Activated CD4-positive, CD25-positive, alpha-beta regulatory T cell (primary cell): ENCODE data around the gene LRRTM4.
"Not testable (repeated sequence)": the region's sequence is repeated elsewhere in the genome, so short reads cannot be mapped to it uniquely, and the experiment has no call there.

Experiments used
- DNase-seq, 4 experiments: peaks; one replicate each; lab custom pipeline; 2025; lab: John Stamatoyannopoulos, UW

The LRRTM4 gene

DNA sequence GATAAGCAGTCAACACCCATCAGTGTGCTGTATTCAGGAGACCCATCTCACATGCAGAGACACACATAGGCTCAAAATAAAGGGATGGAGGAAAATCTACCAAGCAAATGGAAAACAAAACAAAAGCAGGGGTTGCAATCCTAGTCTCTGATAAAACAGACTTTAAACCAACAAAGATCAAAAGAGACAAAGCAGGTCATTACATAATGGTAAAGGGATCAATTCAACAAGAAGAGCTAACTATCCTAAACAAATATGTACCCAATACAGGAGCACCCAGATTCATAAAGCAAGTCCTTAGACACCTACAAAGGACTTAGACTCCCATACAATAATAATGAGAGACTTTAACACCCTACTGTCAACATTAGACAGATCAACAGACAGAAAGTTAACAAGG is 358.2 kb downstream of the LRRTM4 start:
- not testable (repeated sequence) for DNase-seq

DNA sequence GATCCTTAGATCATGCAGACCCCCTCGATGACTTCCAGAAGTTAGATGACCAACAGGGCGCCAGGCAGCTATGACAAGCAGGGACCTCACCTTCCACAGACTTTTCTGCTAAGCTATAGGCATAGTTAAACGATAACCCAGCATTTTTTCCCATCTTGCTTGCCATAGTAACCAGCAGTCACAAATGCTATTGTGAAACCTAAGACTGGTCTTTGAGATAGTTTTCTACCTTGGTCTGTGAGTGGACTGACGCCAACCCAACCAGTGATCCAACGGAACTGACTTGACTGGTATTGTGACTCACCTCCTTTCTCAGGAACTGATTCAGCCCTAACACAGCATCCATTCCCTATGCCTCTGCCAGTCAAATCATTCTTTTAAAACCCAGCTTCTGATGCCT is 361.2 kb downstream of the LRRTM4 start:
- DNase-seq: no peak

DNA sequence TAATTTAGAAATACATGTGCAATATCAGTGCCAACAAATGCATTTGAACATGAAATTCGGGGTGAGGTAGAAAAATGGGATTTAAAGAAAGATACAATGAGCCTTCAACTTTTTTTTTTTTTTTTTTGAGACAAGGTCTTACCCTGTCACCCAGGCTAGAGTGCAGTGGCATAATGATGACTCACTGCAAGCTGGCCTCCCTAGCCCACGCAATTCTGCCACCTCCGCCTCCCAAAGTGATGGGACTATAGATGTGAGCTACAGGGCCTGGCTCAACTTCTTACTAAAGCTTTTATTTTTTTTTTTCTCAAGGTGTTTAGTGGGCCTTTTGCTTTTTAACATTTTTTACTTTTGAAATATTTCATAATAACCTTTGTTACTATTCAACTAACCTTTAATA is 365.6 kb downstream of the LRRTM4 start:
- no peak for DNase-seq

DNA sequence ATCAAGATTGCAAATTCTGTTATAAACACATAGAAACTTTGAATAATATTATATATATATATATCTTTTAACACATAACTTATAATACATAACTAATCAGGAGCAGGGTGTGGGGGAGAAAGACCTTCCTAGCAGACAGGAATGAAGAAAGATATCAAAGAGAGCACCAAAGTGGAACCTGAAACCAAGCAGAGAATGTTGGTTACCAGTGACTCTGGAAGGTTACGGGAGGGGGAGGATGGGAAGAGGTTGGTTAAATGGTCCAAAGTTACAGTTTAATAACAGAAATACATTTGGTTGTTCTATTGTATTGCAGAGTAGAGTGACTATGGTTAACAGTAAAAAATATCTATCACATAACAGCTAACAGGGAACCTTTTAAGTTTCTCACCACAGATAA is 366.7 kb downstream of the LRRTM4 start:
- DNase-seq: no peak

DNA sequence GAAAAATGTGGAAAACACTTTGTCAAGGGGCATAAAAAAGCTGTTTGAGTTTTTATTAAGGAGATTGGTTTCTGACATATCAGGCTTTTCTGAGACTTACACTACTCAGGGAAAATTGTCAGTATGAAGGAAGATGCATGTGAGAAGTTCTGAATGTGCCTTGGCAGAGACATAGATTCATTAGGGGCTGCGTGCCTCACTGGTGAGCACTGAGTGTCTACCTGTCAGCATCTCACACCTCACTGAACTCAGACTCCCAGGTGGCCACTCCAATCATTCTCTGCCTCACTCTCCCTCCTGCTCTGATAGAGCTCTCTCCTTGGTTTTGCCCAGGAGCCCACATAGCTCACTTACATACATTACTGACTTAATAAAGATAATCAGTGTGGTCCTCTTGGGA is 372.6 kb downstream of the LRRTM4 start:
- DNase-seq: no peak

DNA sequence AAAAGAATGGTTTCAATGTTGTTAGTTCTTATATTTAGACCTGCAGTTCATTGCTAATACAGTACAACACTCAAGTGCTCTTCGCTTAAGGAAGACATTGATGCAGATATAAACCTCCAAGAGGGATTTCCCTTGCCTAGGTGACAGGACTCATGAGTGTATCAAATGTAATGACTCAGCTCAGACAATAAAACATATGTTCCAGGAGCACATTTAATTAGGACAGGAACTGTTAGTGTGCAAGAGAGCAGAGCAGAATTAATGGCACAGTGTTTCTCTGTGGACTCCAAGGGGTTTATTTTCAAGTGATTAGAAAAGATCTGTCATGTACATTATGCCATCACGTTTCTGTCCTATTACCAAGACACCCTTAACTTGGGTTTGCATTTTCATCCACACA is 375.0 kb downstream of the LRRTM4 start:
- no peak for DNase-seq

DNA sequence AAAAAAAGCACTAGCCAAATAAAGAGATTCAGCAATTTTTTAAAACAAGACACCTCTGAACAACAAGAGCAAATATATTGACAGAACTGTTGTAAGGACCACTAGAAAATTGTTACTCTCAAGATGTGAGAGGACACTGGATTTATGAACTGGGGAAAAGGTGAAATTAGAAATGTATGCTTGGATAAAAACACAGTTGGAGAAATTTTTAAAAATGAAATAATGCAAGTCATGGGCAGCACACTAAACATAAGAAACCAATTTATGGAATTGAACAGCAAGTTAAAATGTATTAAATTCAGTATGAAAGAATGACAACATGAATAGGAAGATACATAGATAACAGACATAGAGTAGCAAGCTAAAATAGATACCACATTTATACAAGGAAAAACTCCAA is 377.4 kb downstream of the LRRTM4 start:
- DNase-seq: no peak

DNA sequence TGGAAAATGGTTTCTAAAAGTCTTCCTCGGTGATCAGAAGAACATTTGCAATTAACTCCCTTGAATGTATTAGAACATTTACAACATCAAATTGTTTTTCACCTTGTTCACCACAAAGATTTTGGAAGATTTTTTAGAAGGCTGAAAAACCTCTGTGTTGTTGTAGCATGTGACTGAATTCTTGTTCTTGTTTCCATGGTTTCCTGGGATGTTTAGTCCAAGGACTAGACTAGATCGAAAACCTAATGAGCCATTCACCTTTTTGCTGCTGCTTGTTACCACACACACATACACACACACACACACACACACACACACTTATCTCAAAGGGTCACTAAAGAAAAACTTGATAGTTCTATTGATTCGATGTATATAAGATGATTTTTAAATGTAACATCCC is 380.0 kb downstream of the LRRTM4 start:
- DNase-seq: no peak

DNA sequence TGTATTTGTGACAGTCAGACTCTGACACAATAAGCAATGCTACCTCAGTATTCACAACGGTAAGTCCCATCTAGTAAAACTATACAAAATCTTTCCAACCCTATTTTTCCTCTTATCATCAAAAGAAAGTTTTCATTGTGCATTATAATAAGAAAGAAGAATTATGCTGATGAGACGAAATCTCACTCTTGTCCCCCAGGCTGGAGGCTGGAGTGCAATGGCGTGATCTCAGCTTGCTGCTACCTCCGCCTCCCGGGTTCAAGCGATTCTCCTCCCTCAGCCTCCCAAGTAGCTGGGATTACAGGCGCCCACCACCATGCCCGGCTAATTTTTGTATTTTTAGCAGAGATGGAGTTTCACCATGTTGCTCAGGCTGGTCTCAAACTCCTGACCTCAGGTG is 393.7 kb downstream of the LRRTM4 start:
- not testable (repeated sequence) for DNase-seq

DNA sequence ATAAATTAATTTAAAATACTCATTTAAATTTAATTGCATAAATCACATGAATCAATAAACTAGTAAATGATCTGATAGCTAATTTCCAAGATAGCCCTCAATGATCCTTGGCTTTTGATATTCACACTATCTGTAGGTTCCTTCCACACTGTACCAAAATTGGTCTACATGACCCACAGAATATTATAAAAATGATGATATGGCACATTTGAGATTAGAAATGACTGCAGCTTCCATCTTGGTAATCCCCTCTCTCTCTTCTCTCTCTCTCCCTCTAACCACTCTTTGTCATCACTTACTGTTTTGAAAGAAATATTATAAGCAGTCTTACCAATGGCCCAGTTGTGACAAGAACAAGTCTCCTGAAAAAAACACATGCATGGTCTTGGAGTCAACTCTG is 394.8 kb downstream of the LRRTM4 start:
- no peak for DNase-seq

DNA sequence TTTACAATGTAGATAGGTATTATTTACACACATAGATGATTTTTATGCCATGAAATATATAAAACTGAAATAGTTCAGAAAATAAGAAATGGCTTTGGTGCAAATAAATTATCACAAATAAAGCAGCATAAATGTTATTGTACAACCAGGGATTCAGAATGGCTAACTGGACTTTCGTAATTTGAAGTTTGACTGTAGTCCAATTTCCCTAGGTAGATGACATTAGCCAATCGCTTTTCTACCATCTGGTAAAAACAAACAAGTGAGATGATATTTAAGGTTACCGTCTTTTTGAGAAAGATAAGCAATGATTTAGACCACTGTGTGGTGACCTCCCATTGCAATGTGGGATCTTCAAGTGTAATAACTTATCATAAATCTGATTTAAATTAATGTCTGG is 400.7 kb downstream of the LRRTM4 start:
- no peak for DNase-seq

DNA sequence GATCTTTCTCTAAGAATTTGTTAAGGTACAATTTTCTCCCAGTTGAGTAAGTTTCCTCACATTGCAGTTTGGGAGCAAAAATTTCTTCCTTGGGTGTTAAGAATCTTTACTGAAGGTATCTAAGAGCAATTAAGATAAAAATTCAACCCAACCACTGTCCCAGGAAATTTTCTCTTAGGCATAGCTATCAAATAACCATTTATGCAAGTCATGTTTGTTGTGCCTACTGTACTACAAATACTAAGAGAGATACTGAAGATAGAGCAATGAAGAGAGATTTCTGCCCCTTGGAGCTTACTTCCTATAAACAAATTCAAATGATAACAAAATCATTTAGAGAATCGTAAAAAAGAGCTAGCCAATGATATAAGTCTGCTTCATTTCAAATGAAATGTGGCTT is 402.8 kb downstream of the LRRTM4 start:
- DNase-seq: no peak

DNA sequence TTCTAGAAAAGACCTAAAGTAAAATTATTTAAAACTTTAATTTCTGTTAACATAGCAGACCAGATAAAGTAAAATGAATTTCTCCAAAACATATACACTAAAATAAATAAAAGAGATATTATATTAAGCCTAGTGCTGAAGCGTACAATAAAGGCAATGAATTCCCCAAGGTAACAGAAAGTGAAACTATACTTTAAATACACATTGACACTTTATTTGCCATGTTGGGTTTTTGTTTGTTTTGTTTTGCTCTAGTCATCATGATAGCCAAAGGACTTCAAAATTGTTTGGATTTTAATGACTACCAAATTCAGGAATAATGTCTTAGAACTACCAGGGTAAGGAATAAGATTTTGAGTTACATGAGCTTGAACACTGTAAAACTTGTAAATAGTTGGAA is 413.3 kb downstream of the LRRTM4 start:
- no peak for DNase-seq

DNA sequence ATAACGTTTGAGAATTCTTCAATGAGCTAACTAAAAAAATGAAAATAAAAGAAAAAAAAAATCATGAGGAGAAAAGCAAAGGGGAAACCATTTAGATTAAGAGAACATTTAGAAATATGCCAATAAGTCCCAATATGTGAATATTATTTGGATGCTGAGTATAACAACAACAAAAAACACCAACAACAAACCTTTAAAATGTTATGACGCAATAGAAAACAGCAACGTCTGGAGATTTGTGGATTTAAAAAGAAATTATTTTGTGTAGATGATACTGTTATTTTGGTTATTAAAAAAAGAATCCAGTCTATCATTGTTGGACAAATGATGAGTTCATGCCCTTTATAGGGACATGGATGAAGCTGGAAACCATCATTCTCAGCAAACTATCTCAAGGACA is 417.2 kb downstream of the LRRTM4 start:
- no peak for DNase-seq

DNA sequence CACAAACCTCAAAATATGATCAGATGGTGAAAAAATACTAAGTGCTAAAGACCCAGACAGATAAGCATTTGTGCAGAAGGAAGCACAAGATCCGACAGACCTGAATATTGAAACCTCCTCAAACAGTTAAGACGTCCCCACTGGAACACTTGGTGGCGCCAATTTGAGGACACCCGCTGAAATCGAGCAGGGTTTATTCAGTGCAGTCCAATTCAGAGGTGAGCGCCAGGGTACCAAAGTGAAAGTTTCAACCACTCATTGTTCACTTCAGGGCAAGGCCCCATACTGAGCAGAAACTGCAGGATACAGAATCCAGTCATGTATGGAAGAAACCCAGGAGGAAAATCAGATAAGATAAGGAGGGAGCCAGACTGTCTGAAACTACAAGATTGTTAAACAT is 417.6 kb downstream of the LRRTM4 start:
- DNase-seq: no peak

DNA sequence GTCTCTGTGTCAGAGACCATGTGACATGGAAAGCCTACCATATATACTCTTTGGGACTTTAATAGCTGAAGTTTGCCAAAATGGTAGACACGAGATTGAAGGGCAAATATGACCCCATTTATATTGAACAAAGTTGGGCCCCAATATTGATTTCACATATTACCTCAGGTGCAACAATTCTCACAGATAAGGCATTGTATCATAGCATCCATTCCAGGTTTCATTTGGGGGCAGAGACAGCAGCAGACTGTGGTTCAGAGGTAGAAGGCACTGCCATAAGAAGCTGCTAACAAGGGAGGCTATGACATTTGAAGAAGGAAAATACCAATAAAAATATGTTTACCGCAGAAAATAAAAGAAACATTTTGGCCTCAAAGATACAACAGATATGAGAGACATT is 419.2 kb downstream of the LRRTM4 start:
- DNase-seq: no peak

DNA sequence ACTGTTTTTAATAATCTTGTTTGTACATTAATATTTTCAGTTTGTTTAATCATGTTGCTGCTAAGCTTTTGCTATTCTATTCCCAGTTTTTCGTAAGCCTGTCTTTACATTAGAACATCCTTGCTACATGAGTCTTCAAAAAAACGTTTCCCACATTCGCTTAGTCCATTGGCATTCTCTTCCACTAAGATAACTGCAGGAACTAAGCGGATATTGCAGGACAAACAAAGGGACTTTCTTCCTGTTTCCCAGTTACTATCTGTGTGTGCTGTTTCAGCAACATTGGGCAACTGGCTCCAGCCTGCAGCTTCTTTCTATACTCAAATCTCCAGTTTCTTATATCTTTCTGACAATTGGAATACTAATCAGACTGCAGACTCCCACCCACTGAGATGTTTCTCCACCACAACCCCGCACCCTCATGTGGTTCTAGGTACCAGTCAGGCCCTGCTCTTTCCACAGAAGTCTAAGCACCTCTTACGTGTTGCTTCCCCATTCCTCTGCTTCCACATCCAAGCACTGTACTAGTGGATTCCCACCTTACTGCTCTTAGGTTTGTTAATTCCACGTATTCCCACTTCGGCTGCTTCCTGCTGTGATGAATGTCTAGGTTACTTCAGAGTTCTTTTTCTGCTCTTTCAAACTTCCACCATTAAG is 420.3 kb downstream of the LRRTM4 start:
- DNase-seq: no peak

DNA sequence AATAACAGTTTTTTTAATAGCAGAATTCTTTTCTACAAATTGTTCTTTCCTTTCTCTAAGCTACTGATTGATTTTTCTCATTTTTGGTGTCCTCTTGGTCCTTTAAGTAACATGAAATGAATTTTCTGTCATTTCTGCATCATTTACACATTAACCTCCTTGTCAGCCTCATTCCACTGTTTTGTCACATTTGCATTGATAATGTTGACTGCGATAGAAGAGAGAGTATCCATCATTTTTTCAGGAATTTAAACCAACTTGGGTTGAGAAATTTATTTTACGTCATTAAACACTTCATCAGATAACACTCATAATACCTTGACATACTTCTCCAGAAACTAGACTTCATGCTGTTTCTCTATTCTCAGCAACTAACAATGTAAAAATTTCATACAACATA is 422.2 kb downstream of the LRRTM4 start:
- DNase-seq: no peak

DNA sequence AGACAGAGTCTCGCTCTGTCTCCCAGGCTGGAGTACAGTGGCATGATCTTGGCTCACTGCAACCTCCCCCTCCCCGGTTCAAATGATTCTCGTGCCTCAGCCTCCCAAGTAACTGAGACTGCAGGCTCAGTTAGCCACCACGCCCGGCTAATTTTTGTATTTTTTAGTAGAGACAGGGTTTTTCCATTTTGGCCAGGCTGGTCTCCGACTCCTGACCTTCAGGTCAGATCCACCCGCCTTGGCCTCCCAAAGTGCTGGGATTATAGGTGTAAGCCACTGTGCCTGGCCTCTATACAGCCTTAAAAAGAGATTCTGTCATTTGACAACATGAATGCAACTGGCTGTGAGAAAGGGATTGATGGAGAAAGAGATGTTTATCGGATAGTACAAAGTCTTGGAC is 426.7 kb downstream of the LRRTM4 start:
- DNase-seq: not testable (repeated sequence)

DNA sequence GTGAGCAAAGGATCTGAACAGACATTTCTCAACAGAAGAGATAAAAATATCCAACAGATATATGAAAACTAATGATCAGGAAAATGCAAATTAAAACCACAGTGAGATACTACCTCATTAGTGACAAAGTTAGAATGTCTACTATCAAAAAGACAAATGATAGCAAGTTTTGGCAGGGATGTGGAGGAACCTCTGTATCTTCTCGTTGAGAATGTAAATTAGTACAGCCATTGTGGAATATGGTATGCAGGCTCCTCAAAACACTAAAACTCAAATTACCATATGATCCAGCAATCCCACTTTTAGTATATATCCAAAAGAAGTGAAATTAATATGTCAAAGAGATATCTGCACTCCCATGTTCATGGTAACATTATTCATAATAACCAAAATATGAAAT is 427.1 kb downstream of the LRRTM4 start:
- no peak for DNase-seq

DNA sequence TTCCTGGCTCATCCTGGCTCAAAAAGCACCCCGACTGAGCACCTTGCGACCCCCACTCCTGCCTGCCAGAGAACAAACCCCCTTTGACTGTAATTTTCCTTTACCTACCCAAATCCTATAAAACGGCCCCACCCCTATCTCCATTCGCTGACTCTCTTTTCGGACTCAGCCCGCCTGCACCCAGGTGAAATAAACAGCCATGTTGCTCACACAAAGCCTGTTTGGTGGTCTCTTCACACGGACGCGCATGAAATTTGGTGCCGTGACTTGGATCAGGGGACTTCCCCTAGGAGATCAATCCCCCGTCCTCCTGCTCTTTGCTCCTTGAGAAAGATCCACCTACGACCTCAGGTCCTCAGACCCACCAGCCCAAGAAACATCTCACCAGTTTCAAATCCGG is 433.8 kb downstream of the LRRTM4 start:
- DNase-seq: not testable (repeated sequence)

DNA sequence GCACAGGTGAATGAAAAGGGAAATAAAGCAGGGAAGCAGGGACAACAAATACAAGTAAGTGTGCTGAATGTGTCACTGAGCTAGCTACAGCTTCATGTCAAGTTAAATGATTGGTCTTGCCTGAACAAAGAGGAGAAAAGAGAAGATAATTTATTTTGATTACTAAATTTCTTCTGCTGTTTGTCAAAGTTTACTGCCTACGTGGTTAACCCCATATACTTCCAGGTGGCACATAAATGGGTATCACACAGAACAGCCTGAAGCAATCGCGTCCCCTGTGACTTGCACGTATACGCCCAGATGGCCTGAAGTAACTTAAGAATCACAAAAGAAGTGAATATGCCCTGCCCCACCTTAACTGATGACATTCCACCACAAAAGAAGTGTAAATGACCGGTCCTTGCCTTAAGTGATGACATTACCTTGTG is 434.2 kb downstream of the LRRTM4 start:
- DNase-seq: no peak

DNA sequence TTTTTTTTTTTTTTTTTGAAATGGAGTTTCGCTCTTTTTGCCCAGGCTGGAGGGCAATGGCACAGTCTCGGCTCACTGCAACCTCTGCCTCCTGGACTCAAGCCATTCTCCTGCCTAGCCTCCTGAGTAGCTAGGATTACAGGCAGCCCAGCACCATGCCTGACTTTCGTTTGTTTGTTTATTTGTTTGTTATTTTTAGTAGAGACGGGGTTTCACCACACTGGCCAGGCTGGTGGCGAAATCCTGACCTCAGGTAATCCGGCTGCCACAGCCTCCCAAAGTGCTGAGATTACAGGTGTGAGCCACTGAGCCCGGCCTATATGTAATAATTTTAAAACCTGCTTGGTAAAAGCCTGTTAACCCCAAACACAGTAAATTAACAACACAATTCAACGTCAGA is 435.7 kb downstream of the LRRTM4 start:
- DNase-seq: no peak

DNA sequence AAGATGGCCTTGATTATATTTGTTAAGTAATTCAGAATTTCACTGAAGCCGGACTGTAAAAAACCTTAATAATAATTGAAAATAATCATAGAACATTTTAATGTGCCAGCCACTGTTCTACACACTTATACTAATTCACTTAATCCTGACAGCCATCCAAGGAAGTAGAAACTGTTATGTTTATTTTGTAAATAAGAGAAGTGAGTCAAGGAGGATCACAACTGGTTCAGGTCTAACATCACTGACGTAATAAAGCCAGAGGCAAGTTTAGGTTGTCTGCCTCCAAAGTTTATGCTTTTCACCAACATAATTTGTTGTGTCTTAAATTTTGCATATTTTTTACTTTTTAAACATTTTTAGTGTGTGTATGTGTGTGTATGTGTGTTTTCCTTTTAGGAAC is 436.1 kb downstream of the LRRTM4 start:
- DNase-seq: no peak

DNA sequence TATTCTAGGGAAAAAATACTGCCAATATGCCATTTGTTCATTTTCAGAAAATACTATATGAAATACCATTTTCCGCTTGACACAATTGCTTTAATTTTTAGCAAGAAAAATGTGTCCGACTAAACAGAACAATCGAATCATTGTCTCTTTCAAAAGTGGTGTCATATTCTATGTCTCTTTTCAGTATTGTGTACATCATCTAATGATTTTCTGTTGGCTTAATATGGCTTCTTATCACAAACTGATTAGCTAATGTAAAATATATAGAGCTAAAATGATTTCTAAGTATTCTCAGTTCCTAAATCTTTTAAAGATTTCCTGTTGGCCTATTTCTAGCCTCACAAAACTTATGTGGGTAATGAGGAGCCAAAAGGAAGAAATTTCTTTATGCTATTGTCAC is 436.6 kb downstream of the LRRTM4 start:
- DNase-seq: no peak
